Glutamatergic neuron (in vitro differentiated cells): ENCODE data around the gene PEX5L. TPM values are rescaled to one million over a fixed set of nuclear protein-coding genes. Genes with fewer than 3 reads are reported as not detected.

Source experiments
- DNase-seq: peaks from one replicate; pipeline ENCODE4 v3.0.0; 2022
- H3K27ac Mint-ChIP-seq: one replicate; pipeline ENCODE4 v1.8.0; 2020; ENCODE audit warnings: mild to moderate bottlenecking, mixed read lengths, inconsistent platforms; ENCODE audit not compliant: unreplicated experiment
- H3K27me3 Mint-ChIP-seq: one replicate; pipeline ENCODE4 v1.8.0; 2020; ENCODE audit warnings: mild to moderate bottlenecking, moderate library complexity, mixed read lengths, inconsistent platforms; ENCODE audit not compliant: unreplicated experiment
- H3K36me3 Mint-ChIP-seq: one replicate; pipeline ENCODE4 v1.8.0; 2020; ENCODE audit warnings: mild to moderate bottlenecking, mixed read lengths, inconsistent platforms; ENCODE audit not compliant: unreplicated experiment
- H3K4me1 Mint-ChIP-seq: one replicate; pipeline ENCODE4 v1.8.0; 2020; ENCODE audit warnings: mild to moderate bottlenecking, low read depth, mixed read lengths, inconsistent platforms; ENCODE audit not compliant: unreplicated experiment
- H3K4me3 Mint-ChIP-seq: one replicate; pipeline ENCODE4 v1.8.0; 2020; ENCODE audit warnings: mild to moderate bottlenecking, mixed read lengths, inconsistent platforms; ENCODE audit not compliant: unreplicated experiment
- H3K9me3 Mint-ChIP-seq: one replicate; pipeline ENCODE4 v1.8.0; 2020; ENCODE audit warnings: mild to moderate bottlenecking, moderate library complexity, mixed read lengths, inconsistent platforms; ENCODE audit not compliant: unreplicated experiment
- total RNA-seq: library from RNA; stranded (reverse); fragmentation: NEBNext Ultra II Directional; extraction: Animal tissue kit (Norgen Biotek cat#: 25700); gene quantifications from one replicate; pipeline ENCODE4 v1.2.1, GENCODE V29; 2021; ENCODE audit not compliant: unreplicated experiment
- TF ChIP-seq, protein P1 (sequence below): fragments of 200-600 bp; sonication (generic); IDR thresholded peaks from one replicate; pipeline ENCODE4 v1.5.0; 2021; ENCODE audit not compliant: partially characterized antibody, unreplicated experiment

Gene PEX5L
- total RNA-seq, 1 donor from 2014 or later = 41.0 TPM

DNA sequence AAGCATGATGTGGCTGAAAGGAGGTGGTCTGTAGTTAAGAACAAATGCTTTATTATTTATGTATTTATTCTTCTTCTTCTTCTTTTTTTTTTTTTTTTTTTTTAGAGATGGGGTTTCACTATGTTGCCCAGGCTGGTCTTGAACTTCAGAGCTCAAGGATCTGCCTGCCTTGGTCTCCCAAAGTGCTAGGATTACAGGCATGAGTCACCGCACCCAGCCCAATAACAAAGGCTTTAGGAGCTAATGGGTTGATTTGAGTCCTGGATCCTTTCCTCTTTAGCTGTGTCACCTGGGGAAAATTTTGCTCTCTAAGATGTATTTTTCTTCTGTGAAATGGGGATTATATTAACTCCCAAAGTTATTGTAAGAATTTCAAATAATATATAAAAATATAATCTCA, 168.8 kb downstream of the PEX5L start:
- Mint-ChIP-seq H3K27me3 (no peaks in the 10 kb centered on the region), H3K4me1 (peaks cover 2% of the 10 kb centered on the region), H3K4me3 (no peak overlapping the region), H3K36me3 (no peaks in the 10 kb centered on the region), H3K9me3 (peaks cover 2% of the 10 kb centered on the region), H3K27ac (no peak overlapping the region)
- DNase-seq = no peak
- TF ChIP-seq, protein P1, sequence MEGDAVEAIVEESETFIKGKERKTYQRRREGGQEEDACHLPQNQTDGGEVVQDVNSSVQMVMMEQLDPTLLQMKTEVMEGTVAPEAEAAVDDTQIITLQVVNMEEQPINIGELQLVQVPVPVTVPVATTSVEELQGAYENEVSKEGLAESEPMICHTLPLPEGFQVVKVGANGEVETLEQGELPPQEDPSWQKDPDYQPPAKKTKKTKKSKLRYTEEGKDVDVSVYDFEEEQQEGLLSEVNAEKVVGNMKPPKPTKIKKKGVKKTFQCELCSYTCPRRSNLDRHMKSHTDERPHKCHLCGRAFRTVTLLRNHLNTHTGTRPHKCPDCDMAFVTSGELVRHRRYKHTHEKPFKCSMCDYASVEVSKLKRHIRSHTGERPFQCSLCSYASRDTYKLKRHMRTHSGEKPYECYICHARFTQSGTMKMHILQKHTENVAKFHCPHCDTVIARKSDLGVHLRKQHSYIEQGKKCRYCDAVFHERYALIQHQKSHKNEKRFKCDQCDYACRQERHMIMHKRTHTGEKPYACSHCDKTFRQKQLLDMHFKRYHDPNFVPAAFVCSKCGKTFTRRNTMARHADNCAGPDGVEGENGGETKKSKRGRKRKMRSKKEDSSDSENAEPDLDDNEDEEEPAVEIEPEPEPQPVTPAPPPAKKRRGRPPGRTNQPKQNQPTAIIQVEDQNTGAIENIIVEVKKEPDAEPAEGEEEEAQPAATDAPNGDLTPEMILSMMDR = no peak

- H3K27ac Mint-ChIP-seq = no peak overlapping the region
- DNase-seq = no peak
- no peaks in the 10 kb centered on the region for H3K36me3 Mint-ChIP-seq
- TF ChIP-seq, protein P1 = no peak
- H3K4me1 Mint-ChIP-seq = peaks cover 2% of the 10 kb centered on the region
- peaks cover 2% of the 10 kb centered on the region for H3K9me3 Mint-ChIP-seq
- H3K27me3 Mint-ChIP-seq = no peaks in the 10 kb centered on the region
- H3K4me3 Mint-ChIP-seq = no peak overlapping the region
Measured at GRCh38 chr3:179865861-179866505, 170.8 kb downstream of the PEX5L start.

GRCh38 chr3:179861953-179862352, 174.8 kb downstream of the PEX5L start:
- TF ChIP-seq, protein P1 = no peak
- H3K36me3 Mint-ChIP-seq = no peaks in the 10 kb centered on the region
- H3K27me3 Mint-ChIP-seq = no peaks in the 10 kb centered on the region
- H3K4me3 Mint-ChIP-seq = no peak overlapping the region
- peaks cover 2% of the 10 kb centered on the region for H3K4me1 Mint-ChIP-seq
- H3K9me3 Mint-ChIP-seq = peaks cover 2% of the 10 kb centered on the region
- no peak for DNase-seq
- H3K27ac Mint-ChIP-seq = no peak overlapping the region

DNA sequence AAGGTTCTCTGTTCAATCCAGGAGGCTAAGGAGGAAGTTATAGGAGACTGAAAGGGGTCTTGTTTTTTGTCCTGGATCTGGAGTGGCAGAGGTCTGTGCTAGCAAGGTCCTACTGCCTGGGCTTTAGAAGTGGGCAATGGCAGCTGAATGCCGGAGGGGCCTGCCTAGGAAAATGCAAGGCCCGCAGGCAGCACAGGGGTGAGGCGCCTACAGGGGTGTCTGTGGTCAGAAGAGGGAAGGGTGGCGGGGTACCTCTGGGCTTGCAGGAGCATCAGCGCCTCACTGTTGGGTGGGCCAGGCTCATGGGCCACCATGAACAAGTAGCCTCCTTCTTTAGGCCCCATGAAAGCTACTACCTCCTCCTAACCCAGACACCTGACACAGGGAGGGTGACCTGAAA, 175.4 kb downstream of the PEX5L start:
- Mint-ChIP-seq H3K4me1 (peaks cover 2% of the 10 kb centered on the region), H3K27me3 (no peaks in the 10 kb centered on the region), H3K4me3 (no peak overlapping the region), H3K27ac (no peak overlapping the region), H3K36me3 (no peaks in the 10 kb centered on the region), H3K9me3 (peaks cover 2% of the 10 kb centered on the region)
- DNase-seq = no peak
- TF ChIP-seq, protein P1 = no peak

- no peaks in the 10 kb centered on the region for H3K36me3 Mint-ChIP-seq
- TF ChIP-seq, protein P1 = no peak
- no peak overlapping the region for H3K4me3 Mint-ChIP-seq
- no peaks in the 10 kb centered on the region for H3K4me1 Mint-ChIP-seq
- peaks cover 2% of the 10 kb centered on the region for H3K9me3 Mint-ChIP-seq
- no peaks in the 10 kb centered on the region for H3K27me3 Mint-ChIP-seq
- DNase-seq = no peak
- H3K27ac Mint-ChIP-seq = no peak overlapping the region
Measured at GRCh38 chr3:179860275-179861107, 176.2 kb downstream of the PEX5L start.
